DMS 273 treated with DMSO at 0.1 percent for 48 hours (cell line): ENCODE results near the gene MCHR1.

Source experiments
- DNase-seq: peaks from one replicate; lab custom pipeline; 2025; lab: John Stamatoyannopoulos, UW

Gene MCHR1, protein sequence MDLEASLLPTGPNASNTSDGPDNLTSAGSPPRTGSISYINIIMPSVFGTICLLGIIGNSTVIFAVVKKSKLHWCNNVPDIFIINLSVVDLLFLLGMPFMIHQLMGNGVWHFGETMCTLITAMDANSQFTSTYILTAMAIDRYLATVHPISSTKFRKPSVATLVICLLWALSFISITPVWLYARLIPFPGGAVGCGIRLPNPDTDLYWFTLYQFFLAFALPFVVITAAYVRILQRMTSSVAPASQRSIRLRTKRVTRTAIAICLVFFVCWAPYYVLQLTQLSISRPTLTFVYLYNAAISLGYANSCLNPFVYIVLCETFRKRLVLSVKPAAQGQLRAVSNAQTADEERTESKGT

GRCh38 chr22:40679249-40679963 is at the start of gene MCHR1:
MCHR1 (plus strand) TSS chr22:40679484; CDS start chr22:40679653, 169 bp downstream.
- DNase-seq, result no peak

DNA sequence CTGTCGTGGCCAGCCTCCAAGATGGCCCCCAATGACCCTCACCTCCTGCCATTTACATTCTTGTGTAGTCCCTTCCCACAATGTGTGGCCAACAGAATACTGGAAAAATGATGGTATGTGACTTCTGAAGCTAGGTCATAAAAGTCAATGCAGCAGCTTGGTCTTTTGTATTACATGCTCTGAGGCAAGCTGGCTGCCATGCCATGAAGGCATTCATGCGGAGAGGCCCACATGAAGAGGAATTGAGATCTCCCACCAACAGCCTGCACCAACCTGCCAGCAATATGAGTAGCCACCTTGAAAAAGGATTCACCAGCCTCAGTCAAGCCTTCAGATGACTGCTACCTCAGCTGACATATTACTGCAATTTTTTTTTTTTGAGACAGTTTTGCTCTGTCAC is 47.4 kb upstream of the MCHR1 start:
- DNase-seq, result no peak

GRCh38 chr22:40633036-40633435 is 46.2 kb upstream of the MCHR1 start:
- no peak for DNase-seq

GRCh38 chr22:40634119-40634903 is 45.0 kb upstream of the MCHR1 start:
- DNase-seq, result no peak

DNA sequence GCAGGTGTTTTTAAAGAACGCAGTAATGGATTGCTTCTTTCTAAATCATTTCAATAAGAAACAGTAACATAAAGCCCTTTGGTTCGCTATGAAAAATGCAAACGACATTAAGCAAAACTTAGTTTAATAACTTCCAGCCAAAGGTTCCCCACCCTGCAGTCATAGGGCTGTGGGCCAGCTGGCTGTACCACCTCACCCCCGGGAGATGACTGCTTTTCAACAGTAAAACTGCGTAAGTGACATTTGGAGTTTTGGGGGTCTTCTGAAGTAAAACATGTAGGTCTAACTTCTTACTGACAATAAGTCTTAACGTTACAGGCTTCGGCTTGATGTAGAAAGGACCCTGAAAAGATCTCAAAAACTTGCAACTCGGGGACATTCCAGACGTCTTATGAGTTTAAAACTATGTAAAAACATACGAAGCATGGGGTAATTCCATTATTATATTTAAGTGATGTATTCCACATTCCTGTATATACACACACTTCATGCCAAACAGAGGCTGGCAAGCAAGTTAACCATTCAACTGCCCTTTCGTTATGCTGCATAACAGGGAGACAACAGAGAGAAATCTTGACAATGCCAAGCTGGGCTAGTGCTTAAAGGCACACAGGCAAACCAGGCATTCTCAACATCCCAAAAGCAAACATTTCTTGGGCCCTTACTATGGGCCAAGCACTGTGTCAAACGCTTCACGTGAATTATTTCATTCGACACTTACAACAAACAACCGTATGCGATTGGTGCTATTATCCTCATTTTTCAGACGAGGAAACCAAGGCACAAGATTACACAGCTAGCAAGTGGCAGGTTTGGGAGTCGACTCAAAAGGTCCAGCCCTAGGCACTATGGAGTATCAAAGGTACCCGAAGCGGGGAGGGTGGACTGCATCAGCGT is 44.0 kb upstream of the MCHR1 start:
- DNase-seq, result no peak

GRCh38 chr22:40635940-40636379 is 43.3 kb upstream of the MCHR1 start:
- DNase-seq, result no peak

DNA sequence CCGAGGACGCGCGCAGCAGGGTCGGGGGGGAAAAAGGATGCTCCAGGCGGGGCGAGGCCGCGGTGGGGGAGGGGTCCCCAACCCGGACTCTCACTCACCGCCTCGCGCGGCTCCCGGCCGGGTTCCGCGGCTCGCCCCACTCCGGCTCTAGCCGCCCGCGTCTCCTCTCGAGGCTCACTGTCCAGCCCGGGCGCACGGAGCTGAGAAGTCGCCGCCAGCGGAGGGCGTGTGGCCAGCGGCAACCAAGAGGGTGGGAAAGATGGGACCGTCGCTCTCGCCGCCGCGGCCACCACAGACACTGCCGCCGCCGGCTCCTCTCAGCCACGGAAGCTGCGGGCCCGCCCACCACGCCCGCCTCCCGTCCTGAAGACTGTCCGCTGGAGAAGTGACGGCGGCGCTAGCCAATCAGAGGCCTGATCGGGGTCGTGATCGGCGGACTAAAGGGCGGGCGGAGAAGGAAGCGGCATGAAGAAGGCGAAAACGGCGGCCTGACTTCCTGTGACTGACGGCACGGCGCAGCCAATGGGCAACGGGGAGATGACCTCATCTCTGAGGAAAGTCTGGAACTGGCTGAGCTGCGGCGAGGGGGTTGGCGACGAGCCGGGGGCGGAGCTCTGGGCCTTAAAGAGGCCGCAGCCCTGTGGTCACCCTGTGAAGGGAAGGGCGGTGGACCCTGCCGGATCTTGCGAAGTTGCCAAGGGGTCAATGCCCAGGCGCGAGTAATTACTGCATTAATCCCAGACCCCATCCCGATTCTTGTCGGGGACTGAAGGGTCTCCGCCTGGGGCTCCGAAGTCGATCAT is 42.7 kb upstream of the MCHR1 start, which contains the start of gene MRTFA:
MRTFA (minus strand) TSS at position 340 of the 803 bp plus-strand sequence.
- DNase-seq, result peak; percentile 96

DNA sequence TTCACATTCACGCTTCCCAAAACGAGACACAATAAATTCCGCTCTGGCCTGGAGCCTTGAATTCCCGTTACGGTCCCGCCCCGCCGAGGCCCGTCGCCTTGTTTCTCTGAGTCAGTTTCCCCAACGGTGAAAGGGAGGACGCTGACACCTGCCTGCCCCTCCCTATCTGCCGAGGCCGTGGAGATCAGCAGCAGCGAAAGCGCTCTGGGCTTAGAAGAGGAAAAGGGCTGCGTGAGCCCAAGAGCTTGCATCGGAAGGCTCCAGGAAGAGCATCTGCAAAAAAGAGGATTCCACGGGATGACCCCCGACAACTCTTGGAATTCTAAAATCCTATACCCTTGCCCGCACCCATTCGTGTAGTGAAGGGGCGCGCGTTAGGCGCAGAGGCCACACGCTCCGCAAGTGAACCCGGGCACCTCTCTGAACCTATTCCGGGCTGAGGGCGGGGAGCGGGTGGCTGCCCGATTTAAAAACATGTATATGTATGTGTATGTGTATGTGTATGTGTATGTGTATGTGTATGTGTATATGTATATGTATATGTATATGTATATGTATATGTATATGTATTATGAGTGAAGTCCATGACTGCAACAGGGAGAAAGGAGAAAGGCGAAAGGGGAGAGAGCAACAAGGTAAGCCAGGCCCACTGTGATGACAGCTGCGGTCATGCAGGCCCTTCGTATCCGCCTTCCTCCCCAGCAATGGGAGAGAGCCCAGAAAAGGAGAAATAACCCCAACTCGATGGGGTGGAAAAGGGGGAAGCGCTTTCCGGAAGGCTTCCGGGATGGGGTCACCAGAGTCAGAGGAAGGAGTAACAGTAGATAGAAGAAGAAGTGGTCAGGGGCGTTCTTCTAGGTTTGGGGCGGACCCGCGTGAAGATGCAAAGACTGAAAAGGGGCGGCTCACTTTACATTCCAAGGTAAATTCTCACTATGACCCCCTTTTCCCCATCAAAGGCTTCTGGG is 41.8 kb upstream of the MCHR1 start:
- DNase-seq, result no peak

GRCh38 chr22:40638261-40638660 is 41.0 kb upstream of the MCHR1 start:
- no peak for DNase-seq

DNA sequence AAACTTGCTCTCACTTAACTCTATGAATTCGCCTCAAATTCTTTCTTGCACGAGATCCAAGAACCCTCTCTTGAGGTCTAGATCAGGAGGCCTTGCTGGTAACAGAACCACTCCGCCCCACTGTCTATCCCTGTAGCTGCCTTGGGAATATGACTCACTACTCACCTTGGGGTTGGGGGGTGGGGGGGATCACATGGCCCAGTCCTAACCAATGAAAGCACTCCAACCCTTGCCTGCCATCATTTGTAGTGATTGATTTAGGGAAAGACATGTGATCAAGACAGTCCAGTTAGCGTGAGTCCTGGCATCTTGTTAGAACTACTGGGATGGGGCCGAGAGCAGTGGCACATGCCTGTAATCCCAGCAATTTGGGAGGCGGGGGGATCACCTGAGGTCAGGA is 38.0 kb upstream of the MCHR1 start:
- DNase-seq, result no peak

DNA sequence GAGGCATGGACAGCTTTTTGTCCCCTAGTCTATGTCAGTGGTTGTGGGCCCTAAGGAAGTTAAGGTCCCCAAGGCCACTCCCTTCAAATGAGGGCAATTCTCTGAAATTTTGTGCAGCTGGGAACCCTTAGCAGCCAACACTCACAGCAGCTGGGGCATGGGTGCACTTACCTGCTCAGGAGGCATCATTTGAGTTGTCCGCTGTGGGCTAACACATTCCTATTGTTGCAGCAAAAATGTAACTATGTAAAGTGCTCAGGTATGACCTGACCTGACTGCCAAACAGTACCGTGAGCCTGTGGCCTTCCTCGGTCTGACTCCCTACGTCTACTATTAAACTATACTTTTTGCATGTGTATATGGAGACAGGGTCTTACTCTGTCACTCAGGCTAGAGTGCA is 37.0 kb upstream of the MCHR1 start:
- no peak for DNase-seq

DNA sequence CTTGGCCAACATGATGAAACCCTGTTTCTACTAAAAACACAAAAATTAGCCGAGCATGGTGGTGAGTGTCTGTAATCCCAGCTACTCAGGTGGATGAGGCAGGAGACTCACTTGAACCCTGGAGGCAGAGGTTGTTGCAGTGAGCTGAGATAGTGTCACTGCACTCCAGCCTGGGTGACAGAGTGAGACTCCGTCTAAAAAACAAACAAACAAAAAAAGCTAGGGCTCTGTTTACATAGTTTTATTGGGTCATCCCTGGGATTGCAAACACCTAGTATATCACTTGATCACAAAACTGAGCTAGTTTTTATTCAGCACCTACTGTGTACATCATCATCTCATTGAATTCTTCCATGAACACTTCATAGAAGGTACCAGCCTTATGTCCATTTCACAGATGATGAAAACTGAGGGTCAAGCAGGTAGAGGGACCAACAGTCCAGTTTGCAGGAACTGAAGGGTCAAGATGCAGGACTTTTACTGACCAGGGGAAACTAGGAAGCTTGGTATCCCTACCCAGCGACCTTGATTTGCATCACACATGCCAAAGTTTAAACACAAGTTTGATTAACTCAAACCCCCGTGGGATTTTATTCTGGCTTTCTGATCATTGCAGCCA is 33.6 kb upstream of the MCHR1 start:
- no peak for DNase-seq

DNA sequence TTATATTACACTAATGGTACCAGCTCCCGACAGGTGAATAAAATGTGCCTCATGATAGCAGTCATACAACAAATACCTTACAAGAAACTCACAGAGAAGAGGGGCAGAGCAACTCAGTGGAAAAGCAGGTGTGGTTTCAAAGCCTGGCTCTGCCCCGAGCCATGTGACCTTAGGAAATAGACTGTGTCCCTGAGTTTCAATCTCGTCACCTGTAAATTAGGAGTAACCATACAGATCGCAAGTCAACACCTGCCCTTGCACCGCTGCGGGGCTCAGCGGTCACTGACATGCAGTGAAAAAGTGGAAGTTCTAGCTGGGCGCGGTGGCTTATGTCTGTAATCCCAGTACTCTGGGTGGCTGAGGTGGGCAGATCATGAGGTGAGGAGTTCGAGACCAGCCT is 30.9 kb upstream of the MCHR1 start:
- DNase-seq, result no peak

DNA sequence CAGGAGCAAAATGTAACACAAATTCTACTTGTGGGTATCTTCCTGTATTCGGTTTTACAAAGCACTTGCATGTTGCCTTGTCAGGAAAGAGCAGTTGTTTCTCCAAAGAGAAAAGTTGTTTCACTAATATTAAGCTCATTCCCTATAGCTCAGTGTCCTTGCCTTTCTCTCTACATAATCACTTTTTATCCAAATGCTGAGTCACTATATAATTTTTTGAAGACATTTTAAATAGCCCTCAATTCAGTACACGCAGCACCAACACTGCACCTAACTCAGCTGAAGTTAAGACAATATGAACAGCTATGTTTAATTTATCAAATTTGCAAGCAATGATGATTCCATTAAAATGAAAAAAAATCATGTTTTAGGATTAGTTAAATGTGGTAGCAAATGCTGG is 28.2 kb upstream of the MCHR1 start:
- no peak for DNase-seq

DNA sequence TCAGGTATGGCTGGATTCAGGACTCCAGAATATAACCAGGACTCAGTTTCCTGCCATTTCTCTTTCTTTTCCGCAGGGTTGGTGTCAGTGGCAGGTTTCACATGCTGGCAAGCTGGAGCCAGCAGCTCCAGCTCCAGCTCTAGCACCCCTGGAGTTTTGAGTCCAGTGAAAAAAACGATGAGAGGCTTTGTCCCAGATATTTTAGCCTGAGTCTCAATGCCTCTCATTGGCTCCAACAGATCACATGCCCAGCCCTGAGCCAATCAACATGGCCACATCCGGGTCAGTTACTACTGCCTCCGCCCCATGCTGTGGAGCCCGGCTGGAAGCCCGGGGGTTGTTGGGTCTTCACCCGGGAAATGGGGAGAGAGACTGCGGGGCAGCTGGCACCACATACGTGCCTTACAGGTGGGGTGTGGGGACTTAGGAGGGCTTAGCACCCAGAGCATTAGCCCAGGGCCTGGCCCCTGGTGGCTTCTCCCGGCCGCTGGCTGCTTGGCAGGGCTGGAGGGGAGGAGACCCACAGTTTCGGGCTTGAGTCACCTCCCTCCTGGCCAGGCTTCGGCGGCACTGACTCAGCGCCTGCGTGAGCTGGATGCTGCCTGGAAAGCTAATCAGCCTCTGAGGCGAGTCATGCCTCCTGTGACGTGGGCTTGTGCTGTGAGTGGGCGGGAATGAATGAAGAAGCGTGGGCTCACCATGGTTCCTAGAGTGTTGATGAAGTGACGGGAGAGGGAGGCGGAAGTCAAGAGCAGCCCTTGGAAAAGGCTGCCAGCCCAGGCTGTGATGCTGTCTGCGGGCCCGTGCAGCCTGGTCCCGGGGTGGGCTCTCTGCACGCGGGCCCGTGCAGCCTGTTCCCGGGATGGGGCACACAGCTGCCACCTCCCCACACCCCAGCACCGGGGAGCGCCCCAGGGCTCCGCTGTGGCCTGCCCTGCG is 27.5 kb upstream of the MCHR1 start:
- DNase-seq, result peak; percentile 82

DNA sequence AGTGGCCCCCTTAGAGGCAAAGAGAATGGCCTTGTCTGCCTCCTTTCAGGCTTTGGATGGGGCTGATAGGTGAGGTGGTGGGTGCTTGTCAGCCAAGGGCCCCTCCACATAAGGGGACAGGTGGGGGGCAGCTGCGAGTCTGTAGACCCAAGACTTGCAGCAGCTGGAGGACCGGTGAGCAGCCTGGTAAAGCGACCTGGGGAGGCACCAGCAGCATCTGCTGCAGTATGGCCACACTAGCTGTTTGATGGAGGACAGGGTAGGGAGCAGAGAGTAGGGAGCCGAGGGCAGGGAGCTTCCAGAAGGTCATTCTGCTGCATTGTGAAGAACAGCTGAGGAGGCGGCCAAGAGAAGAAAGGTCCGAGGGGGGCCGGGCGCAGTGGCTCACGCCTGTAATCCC is 25.9 kb upstream of the MCHR1 start:
- DNase-seq, result peak; percentile 21

DNA sequence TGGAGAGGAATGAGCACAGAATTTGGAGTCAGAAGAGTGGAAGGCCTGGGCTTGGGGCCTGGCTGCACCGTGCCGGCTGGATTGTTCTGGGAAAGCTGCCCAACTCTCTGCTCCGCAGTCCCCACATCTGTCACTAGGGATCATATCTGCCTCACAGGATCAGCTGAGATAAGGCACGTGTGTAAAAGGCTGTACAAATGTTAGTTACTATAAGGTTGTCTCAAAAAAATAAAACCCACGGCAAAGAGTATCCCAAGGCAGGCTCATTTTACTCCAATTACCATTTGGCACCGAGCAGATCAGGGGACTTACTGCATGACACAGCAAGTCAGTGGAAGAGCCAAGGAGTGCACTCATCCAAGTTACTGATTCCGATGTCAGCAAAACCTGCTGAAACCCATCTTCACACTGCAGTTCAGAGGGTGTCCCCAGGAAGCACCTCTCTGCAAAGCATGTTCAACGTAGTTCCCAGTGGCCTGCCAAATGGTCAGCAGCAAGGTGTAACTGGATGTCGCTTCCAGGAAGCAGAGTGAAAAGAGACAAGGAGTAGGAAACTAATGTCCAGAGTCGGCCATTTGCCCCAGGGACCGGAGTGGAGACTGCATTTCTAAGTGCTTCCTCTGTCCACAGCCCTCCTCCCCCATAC is 24.6 kb upstream of the MCHR1 start:
- peak; percentile 93 for DNase-seq
